ENCODE data around the gene MAD1L1.

Gene MAD1L1

GRCh38 chr7:1853431-1853985, 379.2 kb downstream of the MAD1L1 start:
- peak; percentile 76 for DNase-seq

- no peak for DNase-seq
Measured at GRCh38 chr7:1852517-1853430, 380.0 kb downstream of the MAD1L1 start.

- DNase-seq: no peak
Measured at GRCh38 chr7:1851721-1852516, 380.8 kb downstream of the MAD1L1 start.

GRCh38 chr7:1850976-1851571, 381.7 kb downstream of the MAD1L1 start:
- no peak for DNase-seq

GRCh38 chr7:1850111-1850975, 382.4 kb downstream of the MAD1L1 start:
- no peak for DNase-seq

- no peak for DNase-seq
Measured at GRCh38 chr7:1849351-1850041, 383.2 kb downstream of the MAD1L1 start.

- DNase-seq: no peak
Measured at GRCh38 chr7:1848911-1849311, 383.8 kb downstream of the MAD1L1 start.

- DNase-seq: no peak
Measured at GRCh38 chr7:1848013-1848640, 384.6 kb downstream of the MAD1L1 start.

- no peak for DNase-seq
Measured at GRCh38 chr7:1847260-1848001, 385.3 kb downstream of the MAD1L1 start.

- no peak for DNase-seq
Measured at GRCh38 chr7:1846331-1847065, 386.2 kb downstream of the MAD1L1 start.

GRCh38 chr7:1845536-1846311, 387.0 kb downstream of the MAD1L1 start:
- DNase-seq: no peak

GRCh38 chr7:1844951-1845390, 387.8 kb downstream of the MAD1L1 start:
- no peak for DNase-seq

- no peak for DNase-seq
Measured at GRCh38 chr7:1844336-1844950, 388.3 kb downstream of the MAD1L1 start.

- no peak for DNase-seq
Measured at GRCh38 chr7:1843921-1844335, 388.8 kb downstream of the MAD1L1 start.

- no peak for DNase-seq
Measured at GRCh38 chr7:1843271-1843861, 389.4 kb downstream of the MAD1L1 start.

- no peak for DNase-seq
Measured at GRCh38 chr7:1842321-1843221, 390.2 kb downstream of the MAD1L1 start.
